Vagina (tissue), 2 donors: Measurements from ENCODE around the gene PLD3.

Source experiments
- CTCF ChIP-seq, 3 experiments: fragments of 450-650 bp in 2 of 3; fragments of 200-600 bp in 1 of 3; sonication (generic) in 1 of 3; IDR thresholded peaks; one replicate each; pipeline ENCODE4 v1.5.1; 2017 to 2019; ENCODE audit warnings: antibody characterized with exemption in 3 of 3, mild to moderate bottlenecking in 2 of 3, moderate library complexity in 2 of 3
- POLR2A ChIP-seq, 2 donors: fragments of 450-650 bp; IDR thresholded peaks; one replicate each; pipeline ENCODE4 v1.6.1; 2017; ENCODE audit warnings: antibody characterized with exemption in 2 of 2, mild to moderate bottlenecking in 2 of 2, moderate library complexity in 2 of 2

- no peak for TF ChIP-seq CTCF (IDR thresholded peaks at IDR 0.05)
- no peak for TF ChIP-seq POLR2A (IDR thresholded peaks at IDR 0.05)
These were observed 13.4 kb upstream of the PLD3 start for GRCh38 chr19:40335101-40335500.
